ENCODE measurements around the gene PIP5KL1.

DNA sequence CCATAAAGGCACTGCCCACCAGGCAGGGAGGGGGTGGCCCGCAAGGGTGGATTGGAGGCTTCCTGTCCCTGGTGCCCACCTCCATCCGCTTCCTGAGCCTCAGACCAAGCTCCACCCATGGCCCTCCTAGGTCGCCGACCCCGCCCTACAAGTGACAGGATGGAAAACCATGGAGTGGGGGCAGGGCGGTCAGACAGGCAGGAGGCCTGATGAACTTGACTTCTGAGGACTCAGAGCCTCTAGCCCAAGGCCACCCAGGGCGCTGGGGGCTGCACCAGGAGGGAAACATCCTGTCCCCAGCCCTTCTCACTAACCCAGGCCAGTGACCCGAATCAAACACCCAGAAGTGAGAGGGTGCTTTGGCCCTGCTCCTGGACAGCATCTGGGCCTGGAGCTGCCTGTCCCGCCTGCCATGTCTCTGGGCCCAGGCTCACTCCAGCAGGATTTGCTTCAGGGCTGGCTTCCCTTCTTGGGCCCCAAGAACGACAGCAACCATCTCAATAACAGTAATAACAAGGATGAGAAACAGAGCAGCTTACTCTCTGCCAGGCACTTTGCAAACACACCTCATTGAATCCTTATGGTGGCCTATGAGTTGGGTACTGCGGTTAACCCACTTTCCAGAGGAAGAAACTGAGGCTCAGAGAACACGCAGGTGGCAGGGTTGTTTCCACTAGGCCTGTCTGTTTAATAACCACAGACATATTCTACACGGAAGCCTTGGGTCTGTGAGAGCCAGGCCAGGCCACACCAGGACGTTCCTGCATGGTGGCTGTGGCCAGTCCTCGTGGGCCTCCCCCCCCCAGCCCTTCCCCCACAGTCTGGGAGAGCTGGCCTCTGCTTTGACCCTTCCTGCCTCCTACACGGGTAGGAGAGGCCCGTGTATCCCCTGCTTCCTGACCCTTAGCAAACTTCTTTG is 26.8 kb downstream of the PIP5KL1 start:
- TF ChIP-seq, protein P1, sequence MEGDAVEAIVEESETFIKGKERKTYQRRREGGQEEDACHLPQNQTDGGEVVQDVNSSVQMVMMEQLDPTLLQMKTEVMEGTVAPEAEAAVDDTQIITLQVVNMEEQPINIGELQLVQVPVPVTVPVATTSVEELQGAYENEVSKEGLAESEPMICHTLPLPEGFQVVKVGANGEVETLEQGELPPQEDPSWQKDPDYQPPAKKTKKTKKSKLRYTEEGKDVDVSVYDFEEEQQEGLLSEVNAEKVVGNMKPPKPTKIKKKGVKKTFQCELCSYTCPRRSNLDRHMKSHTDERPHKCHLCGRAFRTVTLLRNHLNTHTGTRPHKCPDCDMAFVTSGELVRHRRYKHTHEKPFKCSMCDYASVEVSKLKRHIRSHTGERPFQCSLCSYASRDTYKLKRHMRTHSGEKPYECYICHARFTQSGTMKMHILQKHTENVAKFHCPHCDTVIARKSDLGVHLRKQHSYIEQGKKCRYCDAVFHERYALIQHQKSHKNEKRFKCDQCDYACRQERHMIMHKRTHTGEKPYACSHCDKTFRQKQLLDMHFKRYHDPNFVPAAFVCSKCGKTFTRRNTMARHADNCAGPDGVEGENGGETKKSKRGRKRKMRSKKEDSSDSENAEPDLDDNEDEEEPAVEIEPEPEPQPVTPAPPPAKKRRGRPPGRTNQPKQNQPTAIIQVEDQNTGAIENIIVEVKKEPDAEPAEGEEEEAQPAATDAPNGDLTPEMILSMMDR (conservative IDR thresholded peaks at IDR 0.05; ENCODE audit: low read length) = no peak
- TF ChIP-seq EZH2phosphoT487 (IDR thresholded peaks at IDR 0.05; ENCODE audit: borderline replicate concordance, low read depth, low read length) = no peak

All from OCI-LY7 (cell line).